Suprapubic skin (tissue), 4 donors: ENCODE results near the gene MVD.

Experiments used
- EP300 ChIP-seq: sonication (generic); formaldehyde crosslinking; IDR thresholded peaks from one replicate; pipeline ENCODE4 v1.6.1; 2017; ENCODE audit warnings: antibody characterized with exemption
- POLR2A ChIP-seq, 2 donors: fragments of 450-650 bp; IDR thresholded peaks; one replicate each; pipeline ENCODE4 v1.6.1; 2017; ENCODE audit warnings: antibody characterized with exemption in 2 of 2, mild to moderate bottlenecking in 2 of 2, moderate library complexity in 2 of 2
- POLR2AphosphoS5 ChIP-seq, 3 donors: sonication (generic); formaldehyde crosslinking; IDR thresholded peaks; one replicate each; pipeline ENCODE4 v1.6.1; 2017; ENCODE audit warnings: antibody characterized with exemption in 3 of 3
- TF ChIP-seq, protein P1 (sequence below), 2 donors: fragments of 200-600 bp in 1 of 2; fragments of 450-650 bp in 1 of 2; sonication (generic) in 1 of 2; IDR thresholded peaks; one replicate each; pipeline ENCODE4 v1.5.1; 2016 to 2019; ENCODE audit warnings: antibody characterized with exemption in 2 of 2, mild to moderate bottlenecking in 1 of 2, moderate library complexity in 1 of 2

GRCh38 chr16:88669980-88670379 lies 7.1 kb upstream of the MVD start:
- no peak for TF ChIP-seq EP300
- TF ChIP-seq POLR2AphosphoS5 (IDR thresholded peaks at IDR 0.05), result no peak
- TF ChIP-seq, protein P1, sequence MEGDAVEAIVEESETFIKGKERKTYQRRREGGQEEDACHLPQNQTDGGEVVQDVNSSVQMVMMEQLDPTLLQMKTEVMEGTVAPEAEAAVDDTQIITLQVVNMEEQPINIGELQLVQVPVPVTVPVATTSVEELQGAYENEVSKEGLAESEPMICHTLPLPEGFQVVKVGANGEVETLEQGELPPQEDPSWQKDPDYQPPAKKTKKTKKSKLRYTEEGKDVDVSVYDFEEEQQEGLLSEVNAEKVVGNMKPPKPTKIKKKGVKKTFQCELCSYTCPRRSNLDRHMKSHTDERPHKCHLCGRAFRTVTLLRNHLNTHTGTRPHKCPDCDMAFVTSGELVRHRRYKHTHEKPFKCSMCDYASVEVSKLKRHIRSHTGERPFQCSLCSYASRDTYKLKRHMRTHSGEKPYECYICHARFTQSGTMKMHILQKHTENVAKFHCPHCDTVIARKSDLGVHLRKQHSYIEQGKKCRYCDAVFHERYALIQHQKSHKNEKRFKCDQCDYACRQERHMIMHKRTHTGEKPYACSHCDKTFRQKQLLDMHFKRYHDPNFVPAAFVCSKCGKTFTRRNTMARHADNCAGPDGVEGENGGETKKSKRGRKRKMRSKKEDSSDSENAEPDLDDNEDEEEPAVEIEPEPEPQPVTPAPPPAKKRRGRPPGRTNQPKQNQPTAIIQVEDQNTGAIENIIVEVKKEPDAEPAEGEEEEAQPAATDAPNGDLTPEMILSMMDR (IDR thresholded peaks at IDR 0.05), result no peak
- no peak for TF ChIP-seq POLR2A (IDR thresholded peaks at IDR 0.05)
